HCT116 (cell line): Measurements from ENCODE around the gene TBCD.

Experiments used
- CTCF ChIP-seq, 3 experiments: fragments of 200-600 bp in 1 of 3; sonication (generic) in 1 of 3; IDR thresholded peaks in 2 of 3; conservative IDR thresholded peaks in 1 of 3; 2 replicates each; pipeline ENCODE4 v1.5.1; 2012 to 2017; ENCODE audit warnings: low read depth in 2 of 3, low read length in 2 of 3, antibody characterized with exemption in 1 of 3, borderline replicate concordance in 1 of 3, control low read depth in 1 of 3, mild to moderate bottlenecking in 1 of 3, mixed read lengths in 1 of 3, mixed run types in 1 of 3, moderate library complexity in 1 of 3; ENCODE audit not compliant: insufficient read depth in 1 of 3
- TCF7L2 ChIP-seq: IDR thresholded peaks from 2 replicates; pipeline ENCODE4 v1.7.0; 2011; ENCODE audit warnings: borderline replicate concordance, inconsistent platforms; ENCODE audit not compliant: insufficient read depth, insufficient read length; ENCODE audit errors: extremely low read depth

GRCh38 chr17:82932518-82933310 lies 180.8 kb downstream of the TBCD start:
- TF ChIP-seq CTCF (IDR thresholded peaks at IDR 0.05 in 2 of 3, conservative IDR thresholded peaks at IDR 0.05 in 1 of 3; ENCODE audit: borderline replicate concordance in 1 of 3, insufficient read depth in 1 of 3, low read depth in 2 of 3, low read length in 2 of 3) (no peak), TCF7L2 (no peak)
